IMR-90 (cell line): ENCODE results near the gene MYO9A. TPM values are rescaled to one million over a fixed set of nuclear protein-coding genes. Genes with fewer than 3 reads are reported as not detected.

Experiments used
- ATAC-seq: fragments of 200-7000 bp; cut with Tn5 transposase; 2 replicates; pipeline ENCODE4 v1.9.1; 2020; ENCODE audit warnings: low read depth, mild to moderate bottlenecking, moderate library complexity
- BruUV-seq: library from RNA; stranded (reverse); fragments of 400-500 nt; replicated peaks from 2 replicates; lab custom pipeline; 2021; lab: Mats Ljungman, UMichigan
- CTCF ChIA-PET: fragments of 300-600 bp; formaldehyde crosslinking; extraction: SDS; loops from one replicate; lab custom pipeline; 2021; ENCODE audit warnings: antibody characterized with exemption; lab: Yijun Ruan, JAX
- POLR2A ChIA-PET: fragments of 300-600 bp; sonication (Branson Sonifier 250); formaldehyde crosslinking; loops from one replicate; lab custom pipeline; 2022; ENCODE audit warnings: antibody characterized with exemption; ENCODE audit not compliant: unreplicated experiment; lab: Charles Lee
- DNase-seq: peaks from one replicate; pipeline ENCODE4 v3.0.0; 2013
- H2AFZ ChIP-seq: replicated peaks from 2 replicates; pipeline ENCODE3; 2013; ENCODE audit warnings: low read length, mild to moderate bottlenecking; ENCODE audit not compliant: poor library complexity
- H2AK5ac ChIP-seq: 2 replicates; pipeline ENCODE4 v1.6.1; 2013; ENCODE audit warnings: low read depth, low read length, inconsistent platforms
- H2AK9ac ChIP-seq: replicated peaks from 2 replicates; pipeline ENCODE3; 2013; ENCODE audit warnings: mild to moderate bottlenecking, low read depth, low read length, moderate library complexity; ENCODE audit not compliant: poor library complexity
- H2BK120ac ChIP-seq: 2 replicates; pipeline ENCODE4 v1.6.1; 2013; ENCODE audit warnings: low read depth, low read length, inconsistent platforms
- H2BK15ac ChIP-seq: 3 replicates; pipeline ENCODE4 v1.6.1; 2013; ENCODE audit warnings: low read depth, low read length, inconsistent platforms
- H2BK20ac ChIP-seq: 2 replicates; pipeline ENCODE4 v1.6.1; 2013; ENCODE audit warnings: low read depth, mild to moderate bottlenecking, inconsistent platforms, low read length, moderate library complexity
- H2BK5ac ChIP-seq: 2 replicates; pipeline ENCODE4 v1.6.1; 2013; ENCODE audit warnings: mild to moderate bottlenecking, low read depth, low read length, inconsistent platforms; ENCODE audit not compliant: poor library complexity, severe bottlenecking
- H3K14ac ChIP-seq: replicated peaks from 2 replicates; pipeline ENCODE4 v1.6.1; 2013; ENCODE audit warnings: low read depth, low read length, inconsistent platforms
- H3K18ac ChIP-seq: 2 replicates; pipeline ENCODE4 v1.6.1; 2013; ENCODE audit warnings: low read depth, low read length, control low read depth
- H3K23ac ChIP-seq: 2 replicates; pipeline ENCODE4 v1.6.1; 2013; ENCODE audit warnings: low read depth, low read length, inconsistent platforms
- H3K27ac ChIP-seq: 2 replicates; pipeline ENCODE4 v1.5.1; 2013; ENCODE audit warnings: mild to moderate bottlenecking, control low read depth, low read length; ENCODE audit not compliant: insufficient read depth
- H3K27me3 ChIP-seq: 2 replicates; pipeline ENCODE4 v1.6.1; 2013; ENCODE audit warnings: low read length; ENCODE audit not compliant: control insufficient read depth, insufficient read depth
- H3K36me3 ChIP-seq: 2 replicates; pipeline ENCODE4 v1.6.1; 2013; ENCODE audit warnings: low read length, mixed read lengths; ENCODE audit not compliant: control insufficient read depth, insufficient read depth
- H3K4ac ChIP-seq: 2 replicates; pipeline ENCODE4 v1.6.1; 2013; ENCODE audit warnings: low read depth, low read length, inconsistent platforms
- H3K4me1 ChIP-seq: 2 replicates; pipeline ENCODE4 v1.6.1; 2013; ENCODE audit warnings: low read length, mixed read lengths; ENCODE audit not compliant: control insufficient read depth, insufficient read depth
- H3K4me2 ChIP-seq: 2 replicates; pipeline ENCODE4 v1.6.1; 2013; ENCODE audit warnings: low read depth, mild to moderate bottlenecking, control low read depth, low read length, moderate library complexity
- H3K4me3 ChIP-seq: 2 replicates; pipeline ENCODE4 v1.5.1; 2013; ENCODE audit warnings: low read depth, mild to moderate bottlenecking, control low read depth, low read length, moderate library complexity; ENCODE audit not compliant: insufficient read depth
- H3K56ac ChIP-seq: 2 replicates; pipeline ENCODE4 v1.6.1; 2013; ENCODE audit warnings: low read length, inconsistent platforms; ENCODE audit not compliant: insufficient read depth; ENCODE audit errors: extremely low read depth
- H3K79me1 ChIP-seq, 2 experiments: 2 replicates each; pipeline ENCODE4 v1.6.1; 2013; ENCODE audit warnings: low read length in 2 of 2, inconsistent platforms in 1 of 2, low read depth in 1 of 2
- H3K9ac ChIP-seq: 2 replicates; pipeline ENCODE4 v1.6.1; 2013; ENCODE audit warnings: low read depth, low read length, control low read depth
- H3K9me1 ChIP-seq: 2 replicates; pipeline ENCODE4 v1.6.1; 2013; ENCODE audit warnings: low read length, inconsistent platforms; ENCODE audit not compliant: insufficient read depth
- H3K9me3 ChIP-seq: 2 replicates; pipeline ENCODE4 v1.6.1; 2013; ENCODE audit warnings: low read length; ENCODE audit not compliant: control insufficient read depth, insufficient read depth
- H4K20me1 ChIP-seq: 2 replicates; pipeline ENCODE4 v1.6.1; 2013; ENCODE audit warnings: low read length, inconsistent platforms; ENCODE audit not compliant: insufficient read depth
- H4K5ac ChIP-seq: 2 replicates; pipeline ENCODE4 v1.6.1; 2013; ENCODE audit warnings: mild to moderate bottlenecking, low read depth, low read length, control low read depth
- H4K8ac ChIP-seq, 2 experiments: 2 replicates each; pipeline ENCODE4 v1.6.1; 2013; ENCODE audit warnings: low read depth in 2 of 2, low read length in 2 of 2, control low read depth in 1 of 2, inconsistent platforms in 1 of 2
- H4K91ac ChIP-seq: 2 replicates; pipeline ENCODE4 v1.6.1; 2013; ENCODE audit warnings: low read depth, low read length, inconsistent platforms; ENCODE audit not compliant: insufficient read depth
- BHLHE40 ChIP-seq: fragments of 150-350 bp; IDR thresholded peaks from 2 replicates; pipeline ENCODE4 v1.6.1; 2016; ENCODE audit warnings: mild to moderate bottlenecking, low read depth, low read length
- CEBPB ChIP-seq: IDR thresholded peaks from 2 replicates; pipeline ENCODE4 v1.6.1; 2012; ENCODE audit warnings: low read depth, low read length, improper control_type of control experiment
- CHD1 ChIP-seq: IDR thresholded peaks from 2 replicates; pipeline ENCODE4 v1.6.1; 2012; ENCODE audit warnings: low read depth, low read length, improper control_type of control experiment
- CTCF ChIP-seq: conservative IDR thresholded peaks from 2 replicates; pipeline ENCODE4 v1.5.1; 2012; ENCODE audit warnings: mild to moderate bottlenecking, low read depth, low read length, improper control_type of control experiment
- ELK1 ChIP-seq: fragments of 150-350 bp; IDR thresholded peaks from 2 replicates; pipeline ENCODE4 v1.6.1; 2016; ENCODE audit warnings: low read depth, mild to moderate bottlenecking, low read length, moderate library complexity, borderline replicate concordance
- FOS ChIP-seq: fragments of 150-350 bp; IDR thresholded peaks from 2 replicates; pipeline ENCODE4 v1.6.1; 2016; ENCODE audit warnings: low read depth, low read length
- MAFK ChIP-seq: IDR thresholded peaks from 2 replicates; pipeline ENCODE4 v1.6.1; 2012; ENCODE audit warnings: low read depth, low read length, improper control_type of control experiment
- MAZ ChIP-seq: IDR thresholded peaks from 2 replicates; pipeline ENCODE4 v1.6.1; 2012; ENCODE audit warnings: low read depth, mild to moderate bottlenecking, low read length, improper control_type of control experiment, moderate library complexity, borderline replicate concordance
- MXI1 ChIP-seq: IDR thresholded peaks from 2 replicates; pipeline ENCODE4 v1.6.1; 2012; ENCODE audit warnings: low read depth, mild to moderate bottlenecking, low read length, moderate library complexity, borderline replicate concordance
- NFE2L2 ChIP-seq: fragments of 150-350 bp; IDR thresholded peaks from 2 replicates; pipeline ENCODE4 v1.6.1; 2016; ENCODE audit warnings: low read depth, mild to moderate bottlenecking, low read length
- POLR2A ChIP-seq: IDR thresholded peaks from 2 replicates; pipeline ENCODE4 v1.6.1; 2012; ENCODE audit warnings: mild to moderate bottlenecking, low read depth, low read length
- RAD21 ChIP-seq: IDR thresholded peaks from 2 replicates; pipeline ENCODE4 v1.6.1; 2012; ENCODE audit warnings: low read length, improper control_type of control experiment
- RCOR1 ChIP-seq: IDR thresholded peaks from 2 replicates; pipeline ENCODE4 v1.6.1; 2012; ENCODE audit warnings: mild to moderate bottlenecking, low read length, improper control_type of control experiment; ENCODE audit not compliant: insufficient replicate concordance
- RFX5 ChIP-seq: IDR thresholded peaks from 2 replicates; pipeline ENCODE4 v1.8.0; 2012; ENCODE audit warnings: low read depth, mild to moderate bottlenecking, low read length, moderate library complexity
- SMC3 ChIP-seq: fragments of 150-350 bp; IDR thresholded peaks from 2 replicates; pipeline ENCODE4 v1.6.1; 2016; ENCODE audit warnings: low read depth, mild to moderate bottlenecking, antibody characterized with exemption, low read length, moderate library complexity
- USF2 ChIP-seq: fragments of 150-350 bp; IDR thresholded peaks from 2 replicates; pipeline ENCODE4 v1.6.1; 2017; ENCODE audit warnings: mild to moderate bottlenecking, antibody characterized with exemption, low read length, low read depth
- WGBS, 2 experiments: methylation state at CpG; one replicate each; pipeline versions ENCODE4 v1.1.5 to v1.1.7; 2013; ENCODE audit warnings: missing lambda C conversion rate in 2 of 2; ENCODE audit not compliant: insufficient read length in 1 of 2; ENCODE audit errors: extremely low coverage in 2 of 2; 5-methylcytosine and 5-hydroxymethylcytosine counted together
- dilution Hi-C: fragments of 300-500 bp; cut with HindIII; formaldehyde crosslinking; loops from one replicate; pipeline ENCODE4 v1.14.3; 2018; ENCODE audit warnings: low sequenced_read_pairs; ENCODE audit not compliant: unreplicated experiment
- in situ Hi-C: fragments of 300-500 bp; cut with MboI; formaldehyde crosslinking; loops from 3 replicates; pipeline ENCODE4 v1.14.3; 2019; ENCODE audit warnings: low sequenced_read_pairs, inconsistent platforms, mixed read lengths
- intact Hi-C: fragments of 100-400 bp; cut with micrococcal nuclease; formaldehyde crosslinking; loops from 2 replicates; pipeline ENCODE4 v1.10.0; 2022
- polyA plus RNA-seq, 3 experiments: library from polyadenylated mRNA; depleted of rRNA; stranded (reverse); fragments of >200 nt; gene quantifications; 2 replicates each; pipeline ENCODE4 v1.2.3, GENCODE V29; 2012; ENCODE audit warnings: low replicate concordance in 1 of 3
- total RNA-seq: library from RNA; depleted of rRNA; stranded (reverse); fragments of >200 nt; gene quantifications from 2 replicates; pipeline ENCODE4 v1.2.3, GENCODE V29; 2012

Gene MYO9A
- total and polyA plus RNA-seq, 2 of the 4 experiments (the other 2 are of a cell fraction): 6.0 to 49.5 TPM

- H3K9me1 ChIP-seq: peaks cover 3% of the 10 kb centered on the region; the same call in 1 of the 2 replicates
- 0 out of 2 replicates have a peak, but pooled peaks cover 1% of the 10 kb centered on the region for H3K4me1 ChIP-seq
- peaks cover 22% of the 10 kb centered on the region for H3K9me3 ChIP-seq
- no peak overlapping the region for H3K56ac ChIP-seq
- H4K8ac ChIP-seq: no peak overlapping the region
- peaks cover 38% of the 10 kb centered on the region for H3K36me3 ChIP-seq
- no peak overlapping the region for H3K4me3 ChIP-seq
- H2BK20ac ChIP-seq: no peak overlapping the region
- no peak overlapping the region for H3K4ac ChIP-seq
- no peak overlapping the region for H2BK5ac ChIP-seq
- H2AK9ac ChIP-seq: no peak overlapping the region
- intact Hi-C loops: no loop called here
- no peak overlapping the region for H2BK15ac ChIP-seq
- H2BK120ac ChIP-seq: no peak overlapping the region
- in situ Hi-C loops: no loop called here
- H2AFZ ChIP-seq: no peak overlapping the region
- dilution Hi-C loops: no loop called here
- H3K18ac ChIP-seq: no peak overlapping the region
- no peaks in the 10 kb centered on the region for H3K27me3 ChIP-seq
- H3K79me1 ChIP-seq: no peaks in the 10 kb centered on the region
- no peaks in the 10 kb centered on the region for H4K20me1 ChIP-seq
- CTCF ChIA-PET: no interaction called here
- H3K9ac ChIP-seq: no peak overlapping the region
- no peak overlapping the region for H4K5ac ChIP-seq
- DNase-seq: no peak
- H3K4me2 ChIP-seq: no peak overlapping the region
- POLR2A ChIA-PET: no interaction called here
- no peak overlapping the region for H2AK5ac ChIP-seq
- ATAC-seq: peak; percentile 24
- no TSS peak for BruUV-seq
- no peak overlapping the region for H3K27ac ChIP-seq
- no peak for TF ChIP-seq RAD21
- TF ChIP-seq RCOR1: no peak
- TF ChIP-seq RFX5: no peak
- TF ChIP-seq CEBPB: no peak
- no peak for TF ChIP-seq CHD1
- no peak for TF ChIP-seq CTCF
- TF ChIP-seq USF2: no peak
- no peak for TF ChIP-seq SMC3
- no peak for TF ChIP-seq NFE2L2
- no peak for TF ChIP-seq MXI1
- no peak for TF ChIP-seq POLR2A
- TF ChIP-seq MAZ: no peak
- TF ChIP-seq BHLHE40: no peak
- no peak for TF ChIP-seq MAFK
- TF ChIP-seq FOS: no peak
- no peak for TF ChIP-seq ELK1
- no CpG with 5 or more reads among the region's 4 CpGs for WGBS, 2 experiments
- H4K91ac ChIP-seq: no peak overlapping the region
- H3K23ac ChIP-seq: no peak overlapping the region
- no peak overlapping the region for H3K14ac ChIP-seq
Observed at GRCh38 chr15:71825021-71825730, 292.8 kb downstream of the MYO9A start.
